GM21367 (cell line): ENCODE results near the gene SCPEP1.
A peak's percentile ranks its signal among the peaks of the same experiment; 100 is the strongest.
"Not testable (repeated sequence)": the region's sequence is repeated elsewhere in the genome, so short reads cannot be mapped to it uniquely, and the experiment has no call there.

Source experiments
- ATAC-seq: cut with Tn5 transposase; IDR thresholded peaks from one replicate; pipeline ENCODE4 v1.9.1; 2021; ENCODE audit not compliant: unreplicated experiment

SCPEP1 gene

GRCh38 chr17:56977673-56978395, at the start of gene SCPEP1:
Gene SCPEP1, plus strand, starts transcription at chr17:56978131. Its CDS starts 29 bp downstream, at chr17:56978160.
- peak; percentile 74 for ATAC-seq

- no peak for ATAC-seq
Observed at GRCh38 chr17:56928586-56928985, 49.3 kb upstream of the SCPEP1 start.

GRCh38 chr17:56929362-56929969, 48.5 kb upstream of the SCPEP1 start:
- ATAC-seq = no peak

GRCh38 chr17:56930739-56931337, 47.1 kb upstream of the SCPEP1 start:
- ATAC-seq = no peak

- ATAC-seq = no peak
Observed at GRCh38 chr17:56933151-56933745, 44.7 kb upstream of the SCPEP1 start.

GRCh38 chr17:56933868-56934267, 44.1 kb upstream of the SCPEP1 start:
- no peak for ATAC-seq

- ATAC-seq = no peak
Observed at GRCh38 chr17:56934280-56934679, 43.7 kb upstream of the SCPEP1 start.

- ATAC-seq = no peak
Observed at GRCh38 chr17:56935461-56935860, 42.5 kb upstream of the SCPEP1 start.

GRCh38 chr17:56936697-56937322, 41.1 kb upstream of the SCPEP1 start:
- no peak for ATAC-seq

- ATAC-seq = no peak
Observed at GRCh38 chr17:56937687-56938086, 40.2 kb upstream of the SCPEP1 start.

GRCh38 chr17:56938206-56938605, 39.7 kb upstream of the SCPEP1 start:
- ATAC-seq = not testable (repeated sequence)

GRCh38 chr17:56939869-56940484, 38.0 kb upstream of the SCPEP1 start:
- ATAC-seq = peak; percentile 57

- no peak for ATAC-seq
Observed at GRCh38 chr17:56943505-56944125, 34.3 kb upstream of the SCPEP1 start.

GRCh38 chr17:56945938-56946505, 31.9 kb upstream of the SCPEP1 start:
- no peak for ATAC-seq

- no peak for ATAC-seq
Observed at GRCh38 chr17:56947741-56948140, 30.2 kb upstream of the SCPEP1 start.

- ATAC-seq = no peak
Observed at GRCh38 chr17:56948491-56948890, 29.4 kb upstream of the SCPEP1 start.

- ATAC-seq = no peak
Observed at GRCh38 chr17:56949595-56949994, 28.3 kb upstream of the SCPEP1 start.

- no peak for ATAC-seq
Observed at GRCh38 chr17:56956992-56957391, 20.9 kb upstream of the SCPEP1 start.

- ATAC-seq = peak; percentile 95
Observed at GRCh38 chr17:56960596-56961538, 17.1 kb upstream of the SCPEP1 start, which contains the start of gene COIL. Gene COIL, minus strand, starts transcription at chr17:56961050. Its CDS starts 31 bp downstream, at chr17:56961019.
